Body of pancreas (tissue), 4 donors: ENCODE results near the gene HRCT1. TPM values are rescaled to one million over a fixed set of nuclear protein-coding genes. Genes with fewer than 3 reads are reported as not detected.
"Not testable (repeated sequence)": the region's sequence is repeated elsewhere in the genome, so short reads cannot be mapped to it uniquely, and the experiment has no call there.

Experiments
- ATAC-seq: fragments of 150-250 bp; one replicate; pipeline ENCODE4 v1.9.1; 2016
- DNase-seq, 4 donors: peaks; one replicate each; pipeline ENCODE4 v3.0.0-alpha.2; 2019
- H3K27ac ChIP-seq, 4 donors: fragments of 200-600 bp; sonication (generic); 1 replicate in 3 of 4; 2 replicates in 1 of 4; pipeline versions ENCODE4 v1.5.1 to v1.6.1; 2016 to 2019; ENCODE audit warnings: mild to moderate bottlenecking in 1 of 4, mixed read lengths in 1 of 4, moderate library complexity in 1 of 4
- H3K27me3 ChIP-seq, 2 donors: fragments of 200-600 bp; sonication (generic); one replicate each; pipeline ENCODE4 v1.6.0; 2016; ENCODE audit warnings: mild to moderate bottlenecking in 1 of 2
- H3K36me3 ChIP-seq, 2 donors: fragments of 200-600 bp; sonication (generic); replicated peaks in 1 of 2; 2 replicates each; pipeline ENCODE4 v1.5.1; 2016; ENCODE audit warnings: low read depth in 2 of 2; ENCODE audit not compliant: insufficient read depth in 1 of 2
- H3K4me1 ChIP-seq: fragments of 200-600 bp; sonication (generic); one replicate; pipeline ENCODE4 v1.6.0; 2016
- H3K4me3 ChIP-seq, 2 donors: fragments of 200-600 bp; sonication (generic); 1 replicate in 1 of 2; 2 replicates in 1 of 2; pipeline ENCODE4 v1.5.1; 2016 to 2019
- H3K9me3 ChIP-seq, 3 donors: fragments of 200-600 bp; sonication (generic); 1 replicate in 2 of 3; 2 replicates in 1 of 3; pipeline ENCODE4 v1.5.1; 2016
- POLR2A ChIP-seq, 3 donors: fragments of 450-650 bp; IDR thresholded peaks; one replicate each; pipeline ENCODE4 v1.6.1; 2016; ENCODE audit warnings: antibody characterized with exemption in 3 of 3, mild to moderate bottlenecking in 2 of 3
- WGBS, 2 donors: methylation state at CpG; one replicate each; pipeline ENCODE4 v1.1.5; 2017; 5-methylcytosine and 5-hydroxymethylcytosine counted together
- intact Hi-C: fragments of 100-400 bp; cut with DNase I; formaldehyde crosslinking; loops from one replicate; pipeline ENCODE4 v1.15.1; 2023
- total RNA-seq, 2 donors: library from RNA; depleted of rRNA; stranded (reverse); fragments of >200 nt; gene quantifications; one replicate each; pipeline ENCODE4 v1.1.0, GENCODE V29; 2016
- TF ChIP-seq, protein P1 (sequence below), 7 experiments: fragments of 450-650 bp in 4 of 7; fragments of 200-600 bp in 3 of 7; sonication (generic) in 3 of 7; IDR thresholded peaks; one replicate each; pipeline ENCODE4 v1.5.1; 2016 to 2019; ENCODE audit warnings: antibody characterized with exemption in 7 of 7

The HRCT1 gene
- total RNA-seq, 2 donors from 2014 or later, result 0.99 to 3.4 TPM

DNA sequence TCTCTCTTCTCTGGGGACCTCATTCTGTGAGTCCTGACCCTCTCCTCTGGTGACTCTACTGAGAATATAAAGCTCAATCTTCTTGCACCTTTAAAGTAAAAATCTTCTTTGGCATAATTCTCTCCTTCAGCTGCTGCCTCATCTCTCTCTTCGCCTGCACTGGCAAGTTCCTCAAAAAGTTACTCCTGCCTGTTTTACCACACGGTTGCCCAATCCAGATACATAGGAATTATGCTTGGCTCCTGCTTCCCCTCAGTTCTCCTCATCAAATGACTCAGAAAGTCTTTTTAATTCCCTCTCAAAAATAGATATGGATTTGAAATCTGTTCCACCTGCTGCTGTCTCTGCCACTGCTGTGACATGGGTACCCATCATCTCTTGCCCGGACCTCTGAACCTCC lies 14.4 kb upstream of the HRCT1 start:
- no peak overlapping the region for H3K27ac ChIP-seq
- DNase-seq (no peak), ATAC-seq (no peak)
- no peaks in the 10 kb centered on the region for H3K4me1 ChIP-seq
- H3K4me3 ChIP-seq, result no peak overlapping the region
- no peak for TF ChIP-seq POLR2A (IDR thresholded peaks at IDR 0.05)
- TF ChIP-seq, protein P1, sequence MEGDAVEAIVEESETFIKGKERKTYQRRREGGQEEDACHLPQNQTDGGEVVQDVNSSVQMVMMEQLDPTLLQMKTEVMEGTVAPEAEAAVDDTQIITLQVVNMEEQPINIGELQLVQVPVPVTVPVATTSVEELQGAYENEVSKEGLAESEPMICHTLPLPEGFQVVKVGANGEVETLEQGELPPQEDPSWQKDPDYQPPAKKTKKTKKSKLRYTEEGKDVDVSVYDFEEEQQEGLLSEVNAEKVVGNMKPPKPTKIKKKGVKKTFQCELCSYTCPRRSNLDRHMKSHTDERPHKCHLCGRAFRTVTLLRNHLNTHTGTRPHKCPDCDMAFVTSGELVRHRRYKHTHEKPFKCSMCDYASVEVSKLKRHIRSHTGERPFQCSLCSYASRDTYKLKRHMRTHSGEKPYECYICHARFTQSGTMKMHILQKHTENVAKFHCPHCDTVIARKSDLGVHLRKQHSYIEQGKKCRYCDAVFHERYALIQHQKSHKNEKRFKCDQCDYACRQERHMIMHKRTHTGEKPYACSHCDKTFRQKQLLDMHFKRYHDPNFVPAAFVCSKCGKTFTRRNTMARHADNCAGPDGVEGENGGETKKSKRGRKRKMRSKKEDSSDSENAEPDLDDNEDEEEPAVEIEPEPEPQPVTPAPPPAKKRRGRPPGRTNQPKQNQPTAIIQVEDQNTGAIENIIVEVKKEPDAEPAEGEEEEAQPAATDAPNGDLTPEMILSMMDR (IDR thresholded peaks at IDR 0.05), result no peak
- H3K27me3 ChIP-seq, result no peaks in the 10 kb centered on the region
- intact Hi-C loops, result no loop called here
- H3K9me3 ChIP-seq, result no peaks in the 10 kb centered on the region
- H3K36me3 ChIP-seq, result no peaks in the 10 kb centered on the region
- WGBS, 2 donors, result 69 to 79% methylated on average over 3 of the region's 3 CpGs

DNA sequence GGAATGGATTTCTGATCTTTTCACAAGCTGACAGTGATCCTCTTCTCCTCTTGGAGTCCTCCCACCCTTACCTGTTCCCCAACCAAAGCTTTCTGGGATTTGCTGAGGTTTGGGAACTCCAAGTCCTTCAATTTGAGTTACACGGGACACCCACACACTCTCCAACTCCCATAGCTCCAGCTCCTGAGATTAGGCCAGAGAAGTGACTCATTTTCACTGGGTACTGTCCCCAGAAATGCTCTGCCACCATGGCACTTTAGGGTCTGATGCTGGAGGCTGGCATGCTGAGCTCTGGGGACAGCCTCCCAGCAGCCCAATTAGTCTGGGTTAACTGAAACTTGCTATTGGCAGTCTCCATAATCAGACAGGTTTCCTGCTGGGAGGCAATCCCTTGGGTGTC lies 14.0 kb upstream of the HRCT1 start:
- TF ChIP-seq, protein P1 (IDR thresholded peaks at IDR 0.05), result no peak
- no peak for TF ChIP-seq POLR2A (IDR thresholded peaks at IDR 0.05)
- Histone ChIP-seq H3K4me3 (no peak overlapping the region), H3K9me3 (no peaks in the 10 kb centered on the region), H3K4me1 (no peaks in the 10 kb centered on the region), H3K36me3 (no peaks in the 10 kb centered on the region), H3K27me3 (no peaks in the 10 kb centered on the region), H3K27ac (no peak overlapping the region)
- intact Hi-C loops, result no loop called here
- WGBS, 2 donors, result 56 to 70% methylated on average over 1 of the region's 1 CpG
- ATAC-seq, result no peak
- DNase-seq, result no peak

DNA sequence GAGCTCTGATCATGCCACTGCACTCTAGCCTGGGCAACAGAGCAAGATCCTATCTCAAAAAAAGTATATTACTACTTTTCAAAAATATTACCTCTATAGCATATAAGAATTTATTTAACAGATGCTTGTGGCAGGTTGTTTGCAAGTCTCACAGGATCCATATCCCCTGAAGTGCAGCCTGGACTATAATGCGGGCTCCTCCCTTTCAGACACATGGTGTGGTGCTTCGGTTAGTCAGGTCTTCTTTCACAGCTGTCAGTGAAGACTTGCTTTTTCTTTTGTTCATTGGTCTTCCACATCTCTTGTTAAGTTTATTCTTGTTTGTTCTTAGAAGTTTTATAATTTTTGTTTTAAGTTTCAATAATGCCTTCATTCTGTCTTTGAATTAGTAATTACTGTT lies 9.4 kb upstream of the HRCT1 start:
- Histone ChIP-seq H3K4me1 (no peaks in the 10 kb centered on the region), H3K36me3 (no peaks in the 10 kb centered on the region), H3K4me3 (no peak overlapping the region), H3K27ac (no peak overlapping the region), H3K9me3 (no peaks in the 10 kb centered on the region), H3K27me3 (no peaks in the 10 kb centered on the region)
- intact Hi-C loops, result no loop called here
- ATAC-seq (no peak), DNase-seq (no peak)
- WGBS, 2 donors, result 87 to 91% methylated on average over 2 of the region's 2 CpGs
- no peak for TF ChIP-seq POLR2A (IDR thresholded peaks at IDR 0.05)
- TF ChIP-seq, protein P1 (IDR thresholded peaks at IDR 0.05), result no peak

DNA sequence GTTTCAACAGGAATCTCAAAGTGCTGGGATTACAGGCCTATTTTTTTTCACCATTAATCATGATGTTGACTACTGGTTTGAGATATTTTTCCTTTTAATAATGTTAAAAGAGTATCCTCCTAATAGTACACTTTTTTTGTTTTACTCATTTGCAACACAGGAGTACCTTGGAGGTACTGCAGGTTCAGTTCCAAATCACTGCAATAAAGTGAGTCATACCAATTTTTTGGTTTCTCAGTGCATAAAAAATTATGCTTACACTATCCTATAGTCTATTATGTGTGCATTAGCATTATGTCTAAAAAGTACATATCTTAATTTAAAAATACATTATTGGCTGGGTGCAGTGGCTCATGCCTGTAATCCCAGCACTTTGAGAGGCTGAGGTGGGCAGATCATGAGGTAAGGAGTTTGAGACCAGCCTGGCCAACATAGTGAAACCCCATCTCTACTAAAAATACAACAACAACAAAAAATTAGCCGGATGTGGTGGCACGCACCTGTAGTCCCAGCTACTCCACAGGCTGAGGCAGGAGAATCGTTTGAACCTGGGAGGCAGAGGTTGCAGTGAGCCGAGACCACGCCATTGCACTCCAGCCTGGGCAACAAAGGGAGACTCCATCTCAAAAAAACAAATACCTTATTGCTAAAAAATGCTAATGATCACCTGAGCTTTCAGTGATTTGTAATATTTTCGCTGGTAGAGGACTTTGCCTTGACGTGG lies 8.5 kb upstream of the HRCT1 start:
- H3K27ac ChIP-seq, H3K36me3 ChIP-seq, H3K27me3 ChIP-seq, DNase-seq, H3K4me3 ChIP-seq, ATAC-seq, intact Hi-C loops, H3K9me3 ChIP-seq, H3K4me1 ChIP-seq: not testable (repeated sequence)
- 74 to 87% methylated on average over 7 of the region's 7 CpGs for WGBS, 2 donors

DNA sequence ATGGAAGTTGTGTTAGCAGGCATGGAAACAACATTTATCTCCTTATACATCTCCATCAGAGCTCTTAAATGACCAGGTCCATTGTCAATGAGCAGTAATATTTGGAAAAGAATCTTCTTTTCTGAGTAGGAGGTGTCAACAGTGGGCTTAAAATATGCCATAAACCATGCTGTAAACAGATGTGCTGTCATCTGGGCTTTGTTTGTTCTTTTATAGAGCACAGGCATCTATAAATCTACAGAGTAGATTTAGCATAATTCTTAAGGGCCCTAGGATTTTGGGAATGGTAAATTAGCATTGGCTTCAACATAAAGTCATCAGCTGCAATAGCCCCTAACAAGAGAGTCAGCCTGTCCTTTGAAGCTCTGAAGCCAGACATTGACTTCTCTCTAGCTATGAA lies 7.7 kb upstream of the HRCT1 start:
- no peak for DNase-seq
- no peak for ATAC-seq
- intact Hi-C loops, result no loop called here

More for the DNA sequence above, 7.7 kb upstream of the HRCT1 start:
- Histone ChIP-seq H3K27me3 (no peaks in the 10 kb centered on the region), H3K9me3 (no peaks in the 10 kb centered on the region), H3K36me3 (no peaks in the 10 kb centered on the region), H3K4me1 (peaks cover 5% of the 10 kb centered on the region), H3K27ac (no peak overlapping the region), H3K4me3 (no peak overlapping the region)
- TF ChIP-seq, protein P1 (IDR thresholded peaks at IDR 0.05), result no peak
- TF ChIP-seq POLR2A (IDR thresholded peaks at IDR 0.05), result no peak
